ENCODE measurements around the gene PDLIM1. TPM values are rescaled to one million over a fixed set of nuclear protein-coding genes. Genes with fewer than 3 reads are reported as not detected.

PDLIM1 gene
- total RNA-seq, 1 experiment from 2014 or later = 67.4 TPM

DNA sequence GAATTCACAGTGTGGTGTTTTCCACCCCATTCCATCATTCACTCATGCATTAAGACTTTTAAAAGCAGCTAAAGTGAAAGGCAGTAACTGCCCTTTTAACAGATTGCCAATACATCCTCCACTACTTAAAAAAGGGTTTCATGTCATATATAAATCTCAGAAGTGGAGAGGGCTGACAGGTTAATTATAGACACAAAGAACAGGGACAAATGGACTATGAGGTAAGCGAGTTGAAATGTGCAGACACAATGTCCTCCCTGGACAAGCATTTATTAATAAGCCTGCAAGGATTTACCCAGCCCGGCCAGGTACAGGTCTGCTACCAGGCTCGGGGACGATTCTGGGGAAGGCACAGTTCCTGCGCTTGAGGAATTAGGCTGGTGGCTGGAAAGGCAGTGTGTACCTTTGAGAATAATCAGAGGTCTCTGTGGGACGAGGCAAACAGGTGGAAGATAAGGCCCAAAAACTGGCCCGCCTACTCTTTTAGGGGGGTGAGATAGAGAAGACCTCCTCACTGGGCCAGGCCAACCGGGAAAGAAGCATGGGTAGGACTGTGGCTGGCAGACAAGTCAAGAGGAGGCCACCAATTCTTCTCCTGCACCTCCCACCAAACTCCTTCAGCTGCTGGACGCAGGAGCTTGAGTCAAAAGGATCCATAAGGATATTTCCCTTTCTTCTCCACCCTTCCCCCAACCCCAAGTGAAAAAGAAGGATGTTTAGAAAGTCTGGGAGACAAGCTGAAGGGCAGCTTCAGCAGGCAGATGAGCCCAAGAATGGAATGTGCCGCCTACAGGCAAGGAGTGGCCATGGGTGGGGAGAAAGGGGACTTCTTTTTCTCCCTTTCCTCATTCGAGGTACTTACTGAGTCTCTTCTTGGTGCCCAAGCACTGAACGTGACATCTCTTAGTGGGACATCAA, 1.5 kb downstream of the PDLIM1 start:
- Histone ChIP-seq H3K9me2 (ENCODE audit: insufficient read depth) (no peaks in the 10 kb centered on the region), H3K4me1 (ENCODE audit: control insufficient read depth in 1 of 2, insufficient read depth in 2 of 2, low read length in 2 of 2) (peaks cover 10 to 24% of the 10 kb centered on the region in 2 experiments), H2AFZ (ENCODE audit: low read depth, low read length, poor library complexity, severe bottlenecking) (no peak overlapping the region), H3K4me3 (replicated peaks in 1 of 2; ENCODE audit: low read depth in 1 of 2, low read length in 2 of 2) (peak overlapping the region; percentile 77 to 78), H3K27me3 (ENCODE audit: insufficient read depth, low read length) (no peaks in the 10 kb centered on the region), H3K9me3 (ENCODE audit: control insufficient read depth in 1 of 2, insufficient read depth in 1 of 2, low read depth in 1 of 2, low read length in 2 of 2) (no peaks in the 10 kb centered on the region), H3K27ac (ENCODE audit: low read depth, low read length) (no peak overlapping the region), H3K36me3 (ENCODE audit: control insufficient read depth in 1 of 2, insufficient read depth in 2 of 2, low read length in 2 of 2) (no peaks in the 10 kb centered on the region), H3K79me2 (ENCODE audit: insufficient read depth, low read length) (peaks cover 50% of the 10 kb centered on the region), H3K4me2 (ENCODE audit: low read length) (peak overlapping the region; percentile 88), H4K20me1 (ENCODE audit: insufficient read depth) (no peaks in the 10 kb centered on the region), H3K9ac (ENCODE audit: low read length) (peak overlapping the region; percentile 82)
- BruUV-seq (replicated peaks) = no TSS peak
- ATAC-seq (peak; percentile 24; the same call in 1 of the 2 replicates), DNase-seq (ENCODE audit: low read depth, low spot score) (no peak)
- TF ChIP-seq EZH2 (IDR thresholded peaks at IDR 0.05) (no peak), YY1 (IDR thresholded peaks at IDR 0.05; ENCODE audit: extremely low read depth, insufficient replicate concordance, low read depth, low read length) (no peak)
- TF ChIP-seq, protein P1, sequence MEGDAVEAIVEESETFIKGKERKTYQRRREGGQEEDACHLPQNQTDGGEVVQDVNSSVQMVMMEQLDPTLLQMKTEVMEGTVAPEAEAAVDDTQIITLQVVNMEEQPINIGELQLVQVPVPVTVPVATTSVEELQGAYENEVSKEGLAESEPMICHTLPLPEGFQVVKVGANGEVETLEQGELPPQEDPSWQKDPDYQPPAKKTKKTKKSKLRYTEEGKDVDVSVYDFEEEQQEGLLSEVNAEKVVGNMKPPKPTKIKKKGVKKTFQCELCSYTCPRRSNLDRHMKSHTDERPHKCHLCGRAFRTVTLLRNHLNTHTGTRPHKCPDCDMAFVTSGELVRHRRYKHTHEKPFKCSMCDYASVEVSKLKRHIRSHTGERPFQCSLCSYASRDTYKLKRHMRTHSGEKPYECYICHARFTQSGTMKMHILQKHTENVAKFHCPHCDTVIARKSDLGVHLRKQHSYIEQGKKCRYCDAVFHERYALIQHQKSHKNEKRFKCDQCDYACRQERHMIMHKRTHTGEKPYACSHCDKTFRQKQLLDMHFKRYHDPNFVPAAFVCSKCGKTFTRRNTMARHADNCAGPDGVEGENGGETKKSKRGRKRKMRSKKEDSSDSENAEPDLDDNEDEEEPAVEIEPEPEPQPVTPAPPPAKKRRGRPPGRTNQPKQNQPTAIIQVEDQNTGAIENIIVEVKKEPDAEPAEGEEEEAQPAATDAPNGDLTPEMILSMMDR (IDR thresholded peaks at IDR 0.05 in 2 of 3, conservative IDR thresholded peaks at IDR 0.05 in 1 of 3; ENCODE audit: borderline replicate concordance in 1 of 3, insufficient read depth in 1 of 3, low read depth in 2 of 3, low read length in 2 of 3) = peak in 2 of 3 experiments; percentile 36 to 39; a peak in 3 of 6 replicates
- ChIA-PET CTCF (no interaction called here), RAD21 (ENCODE audit: low non-redundant PET in 1 of 2, low total read pairs in 2 of 2, uncharacterized antibody in 2 of 2, unreplicated experiment in 2 of 2) (no interaction called here), POLR2A (no interaction called here)
- intact Hi-C loops (cut with micrococcal nuclease) = no loop called here

DNA sequence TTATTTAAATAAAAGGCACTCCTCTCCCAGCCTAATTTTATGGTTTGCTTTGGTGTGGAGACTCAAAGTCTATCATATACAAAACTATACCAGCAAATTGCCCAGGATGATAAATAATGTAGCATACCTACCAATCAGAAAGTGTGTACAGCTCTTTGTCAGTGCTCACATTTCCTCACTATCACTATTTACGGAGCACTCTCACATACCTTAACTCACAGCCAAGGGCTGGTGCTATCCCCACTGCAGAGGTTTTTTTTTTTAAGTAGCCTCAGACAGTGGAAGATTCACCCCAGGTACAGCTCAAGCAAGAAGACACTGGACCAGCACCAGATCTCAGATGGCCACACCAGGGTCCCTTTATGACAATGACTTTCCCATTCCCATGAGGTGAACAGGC, 2.5 kb downstream of the PDLIM1 start:
- Histone ChIP-seq H3K36me3 (ENCODE audit: control insufficient read depth in 1 of 2, insufficient read depth in 2 of 2, low read length in 2 of 2) (no peaks in the 10 kb centered on the region), H2AFZ (ENCODE audit: low read depth, low read length, poor library complexity, severe bottlenecking) (no peak overlapping the region), H3K4me1 (ENCODE audit: control insufficient read depth in 1 of 2, insufficient read depth in 2 of 2, low read length in 2 of 2) (peaks cover 10 to 24% of the 10 kb centered on the region in 2 experiments), H3K27me3 (ENCODE audit: insufficient read depth, low read length) (no peaks in the 10 kb centered on the region), H3K9me2 (ENCODE audit: insufficient read depth) (no peaks in the 10 kb centered on the region), H3K4me3 (replicated peaks in 1 of 2; ENCODE audit: low read depth in 1 of 2, low read length in 2 of 2) (no peak overlapping the region), H3K79me2 (ENCODE audit: insufficient read depth, low read length) (peaks cover 50% of the 10 kb centered on the region), H3K4me2 (ENCODE audit: low read length) (no peak overlapping the region), H3K9me3 (ENCODE audit: control insufficient read depth in 1 of 2, insufficient read depth in 1 of 2, low read depth in 1 of 2, low read length in 2 of 2) (no peaks in the 10 kb centered on the region), H3K27ac (ENCODE audit: low read depth, low read length) (no peak overlapping the region), H3K9ac (ENCODE audit: low read length) (no peak overlapping the region), H4K20me1 (ENCODE audit: insufficient read depth) (no peaks in the 10 kb centered on the region)
- ChIA-PET CTCF (interaction anchor here (0.7 kb wide), 1 partner anchor 42 kb away, joined by 3 read pairs; no protein-coding TSS in a partner anchor), RAD21 (ENCODE audit: low non-redundant PET in 1 of 2, low total read pairs in 2 of 2, uncharacterized antibody in 2 of 2, unreplicated experiment in 2 of 2) (no interaction called here), POLR2A (no interaction called here)
- no TSS peak for BruUV-seq (replicated peaks)
- DNase-seq (ENCODE audit: low read depth, low spot score) (no peak), ATAC-seq (no peak)
- TF ChIP-seq ELF1 (IDR thresholded peaks at IDR 0.05; ENCODE audit: borderline replicate concordance, low read depth) = no peak
- no peak for TF ChIP-seq CBX3 (IDR thresholded peaks at IDR 0.05; ENCODE audit: low read depth)
- TF ChIP-seq POLR2A (IDR thresholded peaks at IDR 0.05; ENCODE audit: borderline replicate concordance, extremely low read depth, insufficient read depth, insufficient read length) = no peak
- no peak for TF ChIP-seq RAD21 (IDR thresholded peaks at IDR 0.05; ENCODE audit: low read depth)
- no peak for TF ChIP-seq FOSL1 (IDR thresholded peaks at IDR 0.05; ENCODE audit: low read depth)
- intact Hi-C loops (cut with micrococcal nuclease) = no loop called here

Data from HCT116 (cell line).